Measurements from ENCODE around the gene MYZAP.

The MYZAP gene

DNA sequence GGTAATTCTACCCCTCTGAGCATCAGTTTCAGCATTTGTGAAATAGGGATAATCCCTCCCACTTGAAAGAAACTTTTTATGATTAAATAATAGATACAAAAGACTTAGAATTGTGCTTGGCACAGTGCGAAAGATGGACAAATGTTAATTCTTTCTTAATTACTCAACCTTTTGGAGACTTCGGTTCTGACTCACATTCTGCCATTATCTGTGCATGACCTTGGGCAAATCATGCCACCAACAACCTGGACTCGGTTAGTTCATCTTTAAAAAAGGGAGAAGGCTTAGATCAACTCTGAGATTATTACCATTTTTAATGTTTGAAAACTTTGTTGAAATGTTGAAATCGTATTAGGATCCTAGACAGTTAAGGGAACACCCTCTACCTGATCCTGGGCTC is 74.2 kb downstream of the MYZAP start:
- DNase-seq: no peak

DNA sequence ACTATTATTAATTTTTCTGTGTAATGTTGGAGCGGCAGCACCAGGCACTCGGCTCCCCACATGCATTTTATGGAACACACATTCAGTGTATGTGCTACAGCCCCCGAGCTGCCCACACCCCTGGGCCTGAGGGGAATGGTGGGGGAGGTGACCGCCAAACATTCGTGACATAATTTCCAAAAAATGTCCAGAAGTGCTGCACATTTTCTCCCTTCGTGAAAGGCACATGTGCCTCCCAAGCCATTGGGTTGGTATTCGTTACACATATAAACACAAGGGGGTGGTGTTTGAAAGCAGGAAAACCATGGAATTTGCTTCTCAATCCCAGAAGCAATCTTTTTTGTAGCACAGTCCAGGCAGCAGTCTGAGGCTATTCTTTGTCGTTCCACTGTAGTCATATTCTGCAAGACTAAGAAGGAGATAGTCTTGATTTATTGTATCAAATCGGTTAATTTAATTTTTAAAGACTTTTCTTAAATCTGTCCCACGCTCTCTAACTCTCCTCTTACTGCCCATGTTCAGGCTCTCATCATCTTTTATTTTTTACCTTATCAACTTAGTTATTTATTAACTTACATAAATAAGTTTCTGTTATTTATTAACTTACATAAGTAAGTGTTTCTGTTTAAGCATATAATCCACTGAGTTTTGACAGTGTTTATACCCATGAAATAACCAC is 75.6 kb downstream of the MYZAP start:
- DNase-seq: peak; percentile 14

DNA sequence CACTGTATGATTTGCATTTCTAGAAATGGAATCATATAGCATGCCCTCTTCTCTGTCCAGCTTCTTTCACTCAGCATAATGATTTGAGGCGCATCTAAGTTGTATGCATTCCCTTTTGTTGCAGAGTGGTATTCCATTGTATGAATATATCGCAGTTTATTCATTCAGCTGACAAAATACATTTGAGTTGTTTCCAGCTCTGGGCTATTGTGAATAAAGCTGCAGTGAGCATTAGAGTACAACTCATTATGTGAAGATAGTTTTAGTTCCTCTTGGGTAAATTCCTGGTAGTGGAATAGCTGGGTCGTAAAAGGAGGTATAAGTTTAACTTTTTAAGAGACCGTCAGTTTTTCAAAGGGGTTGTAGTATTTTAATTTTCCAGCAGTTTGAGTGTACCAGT is 76.3 kb downstream of the MYZAP start:
- DNase-seq: no peak

DNA sequence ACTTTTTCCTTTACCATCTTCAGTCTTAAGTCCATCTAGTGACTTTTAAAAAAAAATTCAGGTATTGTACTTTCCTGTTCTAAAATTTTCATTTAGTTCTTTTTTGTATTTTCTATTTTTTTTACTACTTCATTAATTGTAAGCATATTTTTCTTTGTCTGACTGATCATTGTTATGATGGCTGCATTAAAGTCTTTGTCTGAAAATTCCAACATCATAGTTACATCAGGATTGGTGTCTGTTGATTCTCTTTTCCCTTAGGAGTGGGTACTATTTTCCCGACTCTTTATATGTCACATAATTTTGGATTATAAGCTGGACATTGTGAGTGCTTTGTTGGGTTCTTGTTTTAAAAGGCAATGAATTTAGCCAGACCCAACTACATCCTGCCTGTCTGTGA is 79.9 kb downstream of the MYZAP start:
- no peak for DNase-seq

DNA sequence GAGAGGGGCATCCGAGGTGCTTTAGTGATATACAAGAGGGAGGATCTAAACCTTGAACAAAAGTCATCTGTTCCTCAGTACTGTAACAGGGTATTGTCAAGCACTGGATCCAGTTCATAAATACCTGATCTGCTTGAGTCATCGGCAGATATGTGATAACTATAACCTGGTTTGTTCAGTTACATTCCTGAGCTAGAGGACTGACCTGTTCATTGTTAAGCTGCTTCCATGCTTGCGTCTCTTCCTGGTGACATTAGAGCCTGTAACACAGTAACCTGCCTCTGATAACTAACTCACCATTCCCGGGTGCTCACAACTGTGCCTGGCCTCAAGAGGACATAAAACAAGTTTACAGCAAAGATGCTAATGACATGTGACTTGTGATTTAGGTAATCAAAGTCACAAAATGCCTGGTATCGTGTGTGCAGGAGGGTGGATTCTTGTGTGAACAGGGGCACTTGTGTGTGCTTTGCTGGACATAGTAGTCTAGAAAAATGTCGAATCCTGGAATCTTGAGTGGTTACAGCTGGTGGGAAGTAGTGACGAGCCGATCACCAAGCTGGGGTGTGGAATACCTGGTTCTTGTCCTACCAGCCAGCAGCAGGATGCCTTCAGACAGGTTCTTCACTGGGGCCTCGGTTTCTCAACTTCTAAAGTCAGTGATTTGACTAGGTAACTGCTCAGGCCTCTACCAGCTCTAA is 83.9 kb downstream of the MYZAP start:
- no peak for DNase-seq

DNA sequence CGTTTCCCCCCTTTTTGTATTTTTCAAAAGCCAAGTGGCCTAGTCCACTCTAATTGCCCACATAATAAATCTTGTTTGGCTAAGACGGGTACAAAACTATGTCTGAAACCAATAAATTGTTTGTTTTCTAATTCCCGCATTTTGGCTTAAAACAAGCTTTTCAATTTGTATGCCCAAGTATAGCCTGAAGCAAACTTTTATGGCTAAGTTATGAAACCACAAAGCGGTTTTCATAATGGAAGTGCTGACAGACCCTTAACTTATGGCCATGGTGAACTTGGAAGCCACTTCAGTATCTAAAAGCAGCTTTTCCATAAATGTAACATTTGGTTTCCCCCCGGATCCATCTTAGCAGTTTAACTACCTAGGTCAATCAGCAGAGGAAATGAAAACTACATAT is 84.9 kb downstream of the MYZAP start:
- DNase-seq: no peak

DNA sequence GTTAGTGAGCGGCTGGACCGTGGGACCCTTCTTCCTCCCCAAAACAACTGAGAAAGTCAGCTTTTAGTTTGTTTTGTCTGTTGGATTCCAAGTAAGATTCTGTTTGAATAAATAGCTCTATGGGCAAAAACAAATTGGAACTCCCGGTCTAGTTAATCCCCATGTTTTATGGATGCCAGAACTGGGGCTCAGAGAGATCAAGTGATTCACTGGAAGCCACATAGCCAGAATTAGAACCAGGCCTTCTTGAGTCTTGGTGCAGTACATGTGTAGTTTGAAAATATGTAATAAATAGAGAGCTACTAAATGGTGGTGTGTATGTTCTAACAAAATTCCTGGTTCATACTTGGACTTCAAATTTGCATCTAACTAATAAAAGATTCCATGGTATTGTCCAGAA is 85.5 kb downstream of the MYZAP start:
- DNase-seq: no peak

DNA sequence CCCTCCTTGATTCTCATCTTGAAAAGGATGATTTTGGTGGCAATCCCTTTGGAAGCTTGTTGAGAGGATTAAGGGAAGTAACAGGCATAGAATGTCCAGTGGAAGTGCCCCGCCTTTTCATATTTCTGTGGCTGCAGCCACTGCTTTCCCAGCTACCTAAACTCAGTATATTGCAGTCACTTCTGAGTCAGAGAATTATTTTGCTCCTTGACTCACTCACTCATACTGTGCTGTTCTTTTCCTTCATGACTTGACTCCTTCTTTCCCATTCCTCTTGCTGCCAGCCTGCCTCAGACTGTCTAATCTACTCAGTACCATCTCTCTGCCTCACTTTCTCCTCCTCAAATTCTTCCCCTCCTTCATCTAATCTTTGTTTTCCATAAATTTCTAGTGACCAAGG is 88.3 kb downstream of the MYZAP start:
- no peak for DNase-seq

DNA sequence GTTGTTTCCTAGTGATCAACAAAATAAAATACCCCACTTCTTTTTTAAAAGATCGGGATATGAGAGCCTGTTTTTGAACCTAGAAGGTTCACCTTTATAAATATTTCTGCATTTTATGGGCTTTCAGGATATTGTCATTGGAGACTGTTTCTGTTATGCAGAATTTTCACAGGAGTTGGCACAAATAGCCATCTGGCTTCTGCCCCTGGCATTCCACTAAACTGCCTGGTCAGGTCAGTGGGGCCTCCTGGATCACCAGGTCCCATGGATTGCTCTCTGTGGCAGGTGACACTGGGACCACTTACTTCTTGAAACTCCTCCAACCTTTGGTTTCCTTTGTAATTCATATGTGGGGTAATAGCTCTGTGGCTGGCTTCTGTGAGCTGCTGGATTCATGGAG is 89.3 kb downstream of the MYZAP start:
- DNase-seq: no peak

DNA sequence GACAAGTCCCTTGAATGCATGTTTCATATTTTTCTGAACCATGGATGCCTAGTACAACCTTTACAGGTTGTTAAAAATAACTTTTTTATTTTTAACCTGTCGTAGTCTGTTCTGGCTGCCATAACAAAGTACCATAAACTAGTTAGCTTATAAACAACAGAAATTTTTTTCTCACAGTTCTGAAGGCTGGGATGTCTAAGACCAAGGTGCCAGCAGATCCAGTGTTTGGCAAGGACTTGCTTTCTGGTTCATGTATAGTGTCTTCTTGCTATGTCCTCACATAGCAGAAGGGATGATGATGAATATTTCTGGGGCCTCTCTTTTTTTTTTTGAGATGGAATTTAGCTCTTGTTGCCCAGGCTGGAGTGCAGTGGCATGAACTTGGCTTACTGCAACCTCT is 91.8 kb downstream of the MYZAP start:
- no peak for DNase-seq

DNA sequence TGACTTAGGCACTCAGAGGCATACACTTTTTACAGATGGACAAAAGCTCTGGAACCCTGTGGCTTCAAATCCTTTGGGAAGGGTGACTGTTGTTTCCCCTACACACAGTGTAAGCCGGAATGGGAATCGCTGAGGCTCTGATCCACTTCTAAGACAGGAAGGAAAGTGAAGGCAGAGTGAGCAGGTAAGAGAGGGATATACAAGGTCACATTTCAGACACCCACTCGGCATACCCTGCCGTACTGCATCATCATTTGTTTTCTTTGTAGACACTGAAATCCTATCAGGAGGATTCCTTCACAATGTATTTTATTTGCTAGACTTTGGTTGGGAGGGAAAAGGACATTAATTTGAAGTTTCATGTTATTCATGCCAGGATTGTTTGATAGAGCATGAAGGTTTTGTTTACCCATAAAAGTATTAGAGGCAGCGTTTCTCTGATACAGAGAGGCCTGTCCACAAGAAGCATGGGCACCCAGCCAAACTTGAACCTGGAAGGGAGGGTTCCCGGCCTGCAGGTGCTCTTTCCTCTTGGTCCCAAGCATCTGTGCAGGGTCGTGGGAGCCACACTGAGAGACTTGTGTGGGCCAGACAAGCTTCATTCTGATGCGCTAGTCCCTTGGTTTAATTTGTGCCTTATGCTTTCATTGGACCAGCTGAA is 92.9 kb downstream of the MYZAP start:
- no peak for DNase-seq

DNA sequence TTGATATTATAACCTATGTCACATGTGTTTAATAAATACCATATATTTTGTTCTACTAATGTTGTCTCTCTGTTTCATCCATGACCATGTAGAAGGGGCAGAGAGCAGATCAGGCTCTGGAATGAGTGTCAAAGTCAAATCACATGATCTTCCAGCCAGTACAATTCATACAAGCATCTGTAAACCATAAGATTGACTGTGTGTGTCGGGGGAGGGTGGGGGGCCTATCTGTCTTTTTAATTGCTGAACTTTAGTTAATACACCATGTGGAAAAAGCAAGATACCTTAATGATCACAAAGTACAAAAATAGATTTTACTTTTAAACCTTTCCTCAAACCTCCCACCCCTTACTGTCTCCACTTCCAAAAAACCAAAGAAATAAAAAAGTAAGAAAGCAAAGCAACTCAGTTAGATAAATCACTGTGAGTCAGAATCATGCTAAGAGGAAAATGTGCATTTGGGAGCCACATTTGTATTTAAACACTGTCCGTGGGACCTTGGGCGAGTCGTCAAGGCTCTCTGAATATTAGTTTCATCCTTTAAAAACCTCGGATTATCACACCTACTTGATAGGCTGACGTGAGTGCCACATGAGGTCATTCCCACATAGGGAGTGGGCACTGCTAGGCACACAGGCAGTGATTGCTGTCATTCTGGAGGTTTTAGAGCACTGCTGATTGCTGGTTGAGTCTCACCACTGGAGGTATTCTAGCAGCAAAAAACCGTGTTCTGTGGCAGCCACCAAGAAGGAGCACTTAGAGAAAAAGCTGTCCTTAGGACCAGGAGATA is 93.8 kb downstream of the MYZAP start:
- no peak for DNase-seq

DNA sequence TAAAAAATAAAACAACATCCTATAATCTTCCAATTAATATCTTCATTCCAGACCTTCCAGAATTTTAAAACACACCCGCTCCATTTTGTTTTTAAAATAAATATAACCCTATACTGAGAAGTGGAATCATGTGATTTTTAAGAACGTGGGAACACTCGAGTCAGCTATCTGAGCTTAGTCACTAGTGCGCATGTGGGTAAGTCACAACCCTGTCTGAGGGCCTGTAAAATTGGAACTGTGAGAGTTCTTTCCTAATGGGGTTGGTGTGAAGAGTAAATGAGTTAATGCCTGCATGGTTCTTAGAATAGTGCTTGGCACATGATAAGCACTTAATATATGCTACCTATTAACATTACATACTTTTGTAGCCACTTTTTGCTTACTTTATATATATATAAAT is 95.0 kb downstream of the MYZAP start:
- DNase-seq: no peak

DNA sequence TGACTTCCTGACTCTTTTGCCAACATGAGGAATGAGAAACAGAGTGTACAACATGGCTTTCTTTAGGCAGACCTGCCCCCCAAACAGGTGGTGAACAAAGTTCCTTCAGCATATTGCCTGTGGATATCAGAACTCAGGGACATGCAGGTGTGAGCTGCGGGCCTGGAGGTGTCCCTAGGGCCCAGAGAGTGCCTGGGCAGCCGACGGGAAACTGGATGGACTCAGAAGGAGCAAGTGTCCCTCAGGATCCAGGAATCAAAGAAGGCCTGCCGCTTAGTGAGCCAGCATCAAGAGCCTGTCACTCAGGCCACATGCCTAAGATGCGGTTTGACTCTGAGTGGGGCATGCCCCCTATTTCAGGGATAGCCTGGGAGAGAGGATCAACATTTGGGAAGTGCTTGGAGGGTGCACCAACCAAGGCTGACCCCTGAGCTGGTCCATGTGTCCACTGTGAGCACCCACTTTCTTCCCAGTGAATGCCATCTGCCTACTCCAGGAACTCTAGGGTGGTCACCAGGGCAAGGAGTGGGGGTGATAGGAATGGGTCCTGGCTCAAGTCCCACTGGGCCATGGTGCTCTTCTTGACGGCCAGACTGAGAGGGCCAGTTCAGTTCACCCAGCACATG is 98.8 kb downstream of the MYZAP start:
- no peak for DNase-seq

DNA sequence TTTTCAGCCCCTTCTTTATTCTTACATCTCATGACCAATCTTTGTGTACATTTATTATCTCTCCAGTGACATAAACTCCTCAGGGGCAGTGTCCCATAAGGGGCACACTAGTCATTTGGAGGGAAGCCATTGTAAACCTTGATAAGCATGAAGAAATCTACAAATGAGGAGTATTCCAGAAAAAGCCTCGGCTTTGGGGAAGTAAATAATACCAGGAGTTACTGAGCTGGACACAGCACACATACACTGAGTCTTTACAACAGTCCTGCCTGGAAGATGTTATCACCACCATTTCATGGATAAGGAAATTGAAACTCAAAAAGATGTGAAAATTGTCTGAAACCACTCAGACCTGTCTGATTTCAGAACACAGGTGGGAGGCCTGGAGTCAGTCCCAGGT is 99.4 kb downstream of the MYZAP start:
- no peak for DNase-seq

DNA sequence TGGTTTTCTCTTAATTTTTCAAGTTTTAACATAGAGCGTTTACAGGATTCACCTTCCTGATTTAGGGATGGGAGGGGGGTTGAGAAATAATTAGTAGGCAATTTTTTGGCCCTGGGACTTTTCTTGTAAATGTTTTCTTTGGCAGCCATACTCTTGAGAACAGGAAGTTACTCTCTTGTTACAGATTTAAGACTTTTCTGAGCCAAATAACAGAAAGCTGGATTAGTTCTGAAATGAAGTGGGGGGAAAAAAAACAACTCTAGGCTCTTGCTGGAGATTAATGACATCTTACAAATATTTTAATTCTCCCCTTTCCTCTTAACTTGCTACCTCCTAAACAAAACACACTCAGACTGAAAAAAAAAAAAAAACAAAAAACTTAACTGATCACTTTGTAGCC is 101.0 kb downstream of the MYZAP start:
- no peak for DNase-seq

DNA sequence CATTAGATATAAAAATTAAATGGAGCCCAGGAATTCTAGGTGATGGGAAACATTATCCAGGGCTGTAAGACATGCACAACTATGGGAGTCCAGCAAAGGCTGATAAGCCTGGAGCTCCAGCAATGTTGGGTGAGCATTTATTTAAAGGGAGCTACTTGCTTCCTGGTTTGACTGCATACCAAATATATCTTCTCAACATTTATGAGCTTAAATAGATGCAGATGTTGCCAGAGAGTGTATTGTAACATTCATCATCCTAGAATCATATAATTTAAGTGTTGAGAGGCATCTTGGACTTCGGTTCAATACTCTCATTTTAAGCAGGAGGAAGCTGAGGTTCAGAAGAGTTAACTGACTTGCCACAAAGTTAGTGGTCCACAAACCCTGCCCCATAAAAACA is 102.6 kb downstream of the MYZAP start:
- DNase-seq: no peak

DNA sequence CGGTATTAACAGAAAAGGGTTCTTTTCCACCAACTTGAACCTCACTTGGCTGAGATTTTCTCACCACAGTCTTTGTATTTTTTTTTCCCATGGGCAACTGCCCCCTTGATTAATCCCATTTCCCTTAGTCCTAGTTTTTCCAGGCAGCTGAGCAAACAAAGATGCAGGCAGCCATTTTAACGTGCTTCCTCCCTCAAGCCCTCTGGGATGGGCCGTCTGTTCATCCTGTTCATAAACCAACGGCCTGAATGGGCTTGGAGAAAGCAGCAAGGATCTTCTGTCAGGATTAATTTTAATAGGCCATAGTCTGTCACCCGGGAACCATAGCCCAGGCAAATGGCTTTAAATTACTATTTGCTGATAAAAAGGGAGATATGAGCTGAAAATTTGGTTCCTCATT is 104.4 kb downstream of the MYZAP start:
- no peak for DNase-seq

DNA sequence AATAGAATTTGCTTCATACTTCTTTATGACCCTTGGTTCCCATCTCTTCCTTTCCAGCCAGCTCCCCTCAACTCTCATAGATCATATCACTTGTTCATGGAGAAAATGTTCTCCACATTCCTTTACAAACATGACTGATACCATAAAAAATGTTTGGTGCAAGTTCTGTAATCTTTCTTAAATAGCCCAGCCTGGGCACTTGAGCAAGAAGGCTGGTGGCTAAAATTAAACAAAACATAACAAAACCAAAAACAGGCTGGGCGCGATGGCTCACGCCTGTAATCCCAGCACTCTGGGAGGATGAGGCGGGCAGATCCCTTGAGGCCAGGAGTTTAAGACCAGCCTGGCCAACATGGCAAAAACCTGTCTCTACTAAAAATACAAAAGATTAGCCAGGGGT is 105.9 kb downstream of the MYZAP start:
- DNase-seq: no peak

DNA sequence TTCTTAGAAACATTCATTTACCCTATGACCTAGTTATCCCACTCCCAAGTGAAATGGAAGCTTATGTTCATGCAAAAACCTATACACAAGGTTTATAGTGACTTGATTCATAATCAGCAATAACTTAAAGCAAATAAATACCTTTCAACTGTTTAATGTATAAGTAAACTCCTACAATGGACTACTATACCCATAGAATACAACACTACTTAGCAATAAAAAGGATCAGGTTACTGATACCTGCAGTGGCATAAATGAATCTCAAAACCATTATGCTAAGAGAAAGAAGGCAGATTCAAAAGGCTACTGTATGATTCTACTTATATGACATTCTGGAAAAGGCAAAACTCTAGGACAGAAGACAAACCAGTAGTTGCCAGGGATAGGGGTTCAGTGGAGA is 106.5 kb downstream of the MYZAP start:
- no peak for DNase-seq

DNA sequence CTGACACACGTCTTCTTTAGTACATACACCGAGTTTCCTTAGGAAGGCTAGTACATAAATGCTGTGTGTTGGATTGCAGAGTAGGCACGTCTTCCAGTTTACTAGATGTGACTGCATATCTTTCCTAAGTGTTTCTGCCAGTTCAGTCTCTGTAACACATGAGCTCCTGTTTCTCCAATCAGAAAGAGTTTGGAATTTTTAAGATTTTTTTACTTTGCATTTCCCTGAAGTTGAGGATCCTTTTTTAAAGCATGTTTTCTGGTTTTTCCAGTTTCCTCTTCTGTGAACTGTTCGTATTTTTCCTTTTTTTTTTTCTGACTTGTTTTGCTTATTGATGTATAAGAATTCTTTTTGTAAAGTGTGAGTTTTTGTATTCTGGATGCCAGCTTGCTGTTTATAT is 107.3 kb downstream of the MYZAP start:
- no peak for DNase-seq

DNA sequence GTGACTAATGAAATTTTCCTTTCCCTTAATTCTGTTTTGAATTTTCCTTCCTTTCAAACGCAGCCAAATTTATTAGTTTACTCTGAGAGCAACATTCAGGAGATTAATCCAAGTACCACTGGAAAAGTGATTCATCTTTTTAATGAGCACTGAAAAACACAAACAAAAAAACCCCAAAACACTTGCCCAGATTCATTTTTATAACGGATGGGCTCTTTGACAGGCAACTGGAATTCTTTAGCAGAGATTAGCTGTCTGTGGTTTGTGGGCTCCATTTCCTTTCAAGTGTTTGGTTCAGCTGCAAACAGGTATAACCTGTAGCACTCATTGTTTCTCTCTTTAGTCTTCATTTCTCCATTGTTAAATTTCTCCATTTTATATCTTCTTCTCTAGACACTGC is 111.7 kb downstream of the MYZAP start:
- no peak for DNase-seq

DNA sequence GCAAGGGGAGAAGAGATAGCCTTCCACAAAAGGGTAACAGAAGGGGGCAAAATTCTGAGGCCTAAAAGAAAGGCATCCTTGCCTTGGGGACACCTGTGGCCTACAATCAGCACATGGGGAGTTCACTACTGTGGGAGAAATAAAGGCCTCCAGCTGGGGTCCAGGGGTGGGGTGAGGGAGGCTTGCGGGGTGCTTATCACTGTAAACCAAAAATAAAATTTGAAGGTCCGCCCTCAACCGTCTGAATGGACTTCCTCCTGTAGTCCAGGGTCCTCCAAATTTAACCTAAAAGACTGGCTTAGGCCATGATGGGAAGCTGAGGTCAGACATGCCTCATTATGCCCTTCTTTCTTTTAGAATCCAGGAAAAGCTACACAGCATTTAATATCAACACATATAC is 112.7 kb downstream of the MYZAP start:
- no peak for DNase-seq
